ENCODE results near the gene PMVK. TPM values are rescaled to one million over a fixed set of nuclear protein-coding genes. Genes with fewer than 3 reads are reported as not detected.

The PMVK gene
- total RNA-seq, 1 donor from 2014 or later: 13.0 TPM

GRCh38 chr1:154881820-154882535 lies 54.5 kb downstream of the PMVK start:
- DNase-seq (ENCODE audit: low spot score): no peak

- DNase-seq (ENCODE audit: low spot score): no peak
Observed at GRCh38 chr1:154880671-154881070, 55.8 kb downstream of the PMVK start.

- DNase-seq (ENCODE audit: low spot score): no peak
Observed at GRCh38 chr1:154879038-154879421, 57.5 kb downstream of the PMVK start.

GRCh38 chr1:154878371-154879037 lies 58.0 kb downstream of the PMVK start:
- peak; percentile 73 for DNase-seq (ENCODE audit: low spot score)

GRCh38 chr1:154877370-154877974 lies 59.0 kb downstream of the PMVK start:
- no peak for DNase-seq (ENCODE audit: low spot score)

GRCh38 chr1:154876842-154877369 lies 59.6 kb downstream of the PMVK start:
- no peak for DNase-seq (ENCODE audit: low spot score)

Other genes starting within 250 kb of the PMVK start
- gene KCNN3, start 66.4 kb downstream of the PMVK start, total RNA-seq (ENCODE audit: insufficient read depth, low replicate concordance): 1.9 TPM
- 120 TPM for gene PBXIP1, start 19.4 kb upstream of the PMVK start, total RNA-seq (ENCODE audit: insufficient read depth, low replicate concordance)
- gene PYGO2, start 25.1 kb upstream of the PMVK start, total RNA-seq (ENCODE audit: insufficient read depth, low replicate concordance): 9.4 TPM
- gene SHC1, start 34.0 kb upstream of the PMVK start, total RNA-seq (ENCODE audit: insufficient read depth, low replicate concordance): 73.2 TPM
- 18.5 TPM for gene CKS1B, start 38.0 kb upstream of the PMVK start, total RNA-seq (ENCODE audit: insufficient read depth, low replicate concordance)
- 14.9 TPM for gene FLAD1, start 46.6 kb upstream of the PMVK start, total RNA-seq (ENCODE audit: insufficient read depth, low replicate concordance)
- not detected for gene LENEP, start 56.9 kb upstream of the PMVK start, total RNA-seq (ENCODE audit: insufficient read depth, low replicate concordance)
- 18.8 TPM for gene ZBTB7B, start 66.1 kb upstream of the PMVK start, total RNA-seq (ENCODE audit: insufficient read depth, low replicate concordance)
- not detected for gene DCST2, start 97.1 kb upstream of the PMVK start, total RNA-seq (ENCODE audit: insufficient read depth, low replicate concordance)
- not detected for gene DCST1, start 97.1 kb upstream of the PMVK start, total RNA-seq (ENCODE audit: insufficient read depth, low replicate concordance)
- 35.6 TPM for gene ADAM15, start 114.6 kb upstream of the PMVK start, total RNA-seq (ENCODE audit: insufficient read depth, low replicate concordance)
- 9.9 TPM for gene EFNA4, start 127.0 kb upstream of the PMVK start, total RNA-seq (ENCODE audit: insufficient read depth, low replicate concordance)
- gene EFNA3, start 142.1 kb upstream of the PMVK start, total RNA-seq (ENCODE audit: insufficient read depth, low replicate concordance): 0.72 TPM
- gene EFNA1, start 191.2 kb upstream of the PMVK start, total RNA-seq (ENCODE audit: insufficient read depth, low replicate concordance): 3.1 TPM
- gene SLC50A1, start 199.1 kb upstream of the PMVK start, total RNA-seq (ENCODE audit: insufficient read depth, low replicate concordance): 22.9 TPM
- gene DPM3, start 203.8 kb upstream of the PMVK start, total RNA-seq (ENCODE audit: insufficient read depth, low replicate concordance): not detected
- gene KRTCAP2, start 236.6 kb upstream of the PMVK start, total RNA-seq (ENCODE audit: insufficient read depth, low replicate concordance): 45.5 TPM
- 1.9 TPM for gene TRIM46, start 237.1 kb upstream of the PMVK start, total RNA-seq (ENCODE audit: insufficient read depth, low replicate concordance)

Measured in umbilical cord (tissue), 2 donors.